Activated naive CD4-positive, alpha-beta T cell treated with anti-CD3 and anti-CD28 coated beads, Interleukin-2, amount 50 U/mL, for 72 hours (primary cell): Measurements from ENCODE around the gene CLCN1. TPM values are rescaled to one million over a fixed set of nuclear protein-coding genes. Genes with fewer than 3 reads are reported as not detected.

Source experiments
- ATAC-seq, 2 donors: fragments of 150-1000 bp; cut with Tn5 transposase; 2 replicates each; pipeline ENCODE4 v1.10.0; 2021; ENCODE audit warnings: mild to moderate bottlenecking in 2 of 2, moderate library complexity in 2 of 2
- DNase-seq, 2 donors: peaks; one replicate each; pipeline ENCODE4 v3.0.0; 2021 to 2022; ENCODE audit warnings: low spot score in 2 of 2
- H3K27ac Mint-ChIP-seq, 2 donors: one replicate each; pipeline ENCODE4 v1.8.0; 2022; ENCODE audit warnings: mild to moderate bottlenecking in 2 of 2, mixed read lengths in 2 of 2
- H3K36me3 Mint-ChIP-seq, 2 donors: one replicate each; pipeline ENCODE4 v1.8.0; 2022; ENCODE audit warnings: mixed read lengths in 2 of 2
- H3K9me3 Mint-ChIP-seq, 2 donors: one replicate each; pipeline ENCODE4 v1.8.0; 2022; ENCODE audit warnings: mixed read lengths in 2 of 2
- total RNA-seq, 2 donors: library from RNA; stranded (reverse); gene quantifications; one replicate each; pipeline ENCODE4 v1.2.3, GENCODE V29; 2022

Gene CLCN1
- total RNA-seq, 2 donors from 2014 or later: 0.12 to 0.16 TPM

DNA sequence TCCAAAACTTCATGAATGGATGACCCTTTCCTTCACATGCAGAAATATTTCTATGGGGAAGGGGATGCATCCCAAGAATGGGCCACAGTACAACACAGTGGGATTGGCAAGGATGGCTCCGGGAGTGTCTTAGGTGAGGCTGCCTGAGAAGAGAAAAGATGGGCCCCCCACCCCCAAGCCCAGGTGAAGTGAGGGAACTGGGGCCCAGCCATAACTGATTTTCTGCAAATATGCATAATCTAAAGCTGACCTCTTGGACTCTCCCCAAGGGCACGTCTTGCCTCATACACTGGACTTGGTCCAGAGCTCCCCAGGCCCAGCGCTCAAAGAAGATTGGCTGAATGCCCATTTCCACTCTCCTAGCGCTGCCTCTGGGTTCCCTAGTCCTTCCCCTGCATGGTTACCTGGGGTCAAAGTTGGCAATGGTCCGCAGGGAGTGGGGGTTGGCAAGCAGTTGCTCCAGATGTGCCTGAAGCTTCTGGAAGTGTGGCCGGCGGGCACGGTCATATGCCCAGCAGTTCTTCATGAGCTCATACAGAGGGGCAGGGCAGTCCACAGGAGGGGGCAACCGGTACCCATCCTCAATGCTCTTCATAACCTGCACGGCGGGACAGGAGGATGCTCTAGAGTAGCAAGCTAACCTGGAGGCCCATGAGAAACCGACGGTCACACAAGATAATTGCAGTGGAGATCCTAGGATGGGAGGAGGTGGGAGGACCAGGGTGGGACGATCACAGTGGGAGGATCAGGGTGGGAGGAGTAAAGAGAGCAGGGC is 77.5 kb downstream of the CLCN1 start:
- Mint-ChIP-seq H3K36me3 (peaks cover 0 to 5% of the 10 kb centered on the region in 2 donors), H3K27ac (peak overlapping the region in 1 of 2 donors; percentile 53), H3K9me3 (no peaks in the 10 kb centered on the region)
- ATAC-seq (no peak), DNase-seq (no peak)

DNA sequence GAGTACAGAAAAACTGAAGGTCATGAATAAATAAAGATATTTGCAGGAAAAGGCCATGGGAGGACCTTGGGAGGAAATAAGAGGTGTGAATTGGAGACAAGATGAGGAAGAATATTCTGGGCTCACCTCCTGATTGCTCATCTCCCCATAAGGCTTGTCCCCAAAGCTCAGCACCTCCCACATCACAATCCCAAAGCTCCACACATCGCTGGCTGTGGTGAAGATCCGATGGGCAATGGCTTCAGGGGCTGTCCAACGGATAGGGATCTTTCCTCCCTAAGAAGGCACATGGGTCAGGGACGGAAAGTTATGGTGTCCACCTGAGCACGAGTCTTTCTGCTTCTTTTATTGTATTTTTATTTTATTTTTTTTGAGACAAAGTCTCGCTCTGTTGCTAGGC is 78.2 kb downstream of the CLCN1 start:
- H3K9me3 Mint-ChIP-seq: no peaks in the 10 kb centered on the region
- no peak overlapping the region for H3K27ac Mint-ChIP-seq
- ATAC-seq (no peak), DNase-seq (no peak)
- H3K36me3 Mint-ChIP-seq: peaks cover 0 to 4% of the 10 kb centered on the region in 2 donors

DNA sequence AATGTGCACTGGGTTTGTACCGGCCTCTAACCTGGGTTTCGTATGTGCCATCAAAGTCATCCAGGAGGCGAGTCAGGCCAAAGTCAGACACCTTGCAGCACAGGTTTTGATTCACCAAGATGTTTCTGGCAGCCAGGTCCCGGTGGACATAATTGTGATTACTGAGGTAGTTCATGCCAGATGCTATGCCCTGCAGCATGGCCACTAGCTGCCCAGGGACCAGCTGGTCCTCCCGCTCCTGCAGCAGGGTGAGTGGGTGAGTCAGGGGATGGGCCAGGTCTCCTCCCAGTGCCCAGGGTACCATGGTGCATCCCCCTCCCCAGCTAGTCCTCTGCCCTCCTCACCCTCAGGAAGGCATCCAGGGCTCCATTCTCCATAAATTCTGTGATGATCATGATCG is 78.9 kb downstream of the CLCN1 start:
- H3K27ac Mint-ChIP-seq: peak overlapping the region; percentile 69 to 77
- DNase-seq: peak in 1 of 2 donors; percentile 41
- no peaks in the 10 kb centered on the region for H3K9me3 Mint-ChIP-seq
- H3K36me3 Mint-ChIP-seq: no peaks in the 10 kb centered on the region
- ATAC-seq: no peak

DNA sequence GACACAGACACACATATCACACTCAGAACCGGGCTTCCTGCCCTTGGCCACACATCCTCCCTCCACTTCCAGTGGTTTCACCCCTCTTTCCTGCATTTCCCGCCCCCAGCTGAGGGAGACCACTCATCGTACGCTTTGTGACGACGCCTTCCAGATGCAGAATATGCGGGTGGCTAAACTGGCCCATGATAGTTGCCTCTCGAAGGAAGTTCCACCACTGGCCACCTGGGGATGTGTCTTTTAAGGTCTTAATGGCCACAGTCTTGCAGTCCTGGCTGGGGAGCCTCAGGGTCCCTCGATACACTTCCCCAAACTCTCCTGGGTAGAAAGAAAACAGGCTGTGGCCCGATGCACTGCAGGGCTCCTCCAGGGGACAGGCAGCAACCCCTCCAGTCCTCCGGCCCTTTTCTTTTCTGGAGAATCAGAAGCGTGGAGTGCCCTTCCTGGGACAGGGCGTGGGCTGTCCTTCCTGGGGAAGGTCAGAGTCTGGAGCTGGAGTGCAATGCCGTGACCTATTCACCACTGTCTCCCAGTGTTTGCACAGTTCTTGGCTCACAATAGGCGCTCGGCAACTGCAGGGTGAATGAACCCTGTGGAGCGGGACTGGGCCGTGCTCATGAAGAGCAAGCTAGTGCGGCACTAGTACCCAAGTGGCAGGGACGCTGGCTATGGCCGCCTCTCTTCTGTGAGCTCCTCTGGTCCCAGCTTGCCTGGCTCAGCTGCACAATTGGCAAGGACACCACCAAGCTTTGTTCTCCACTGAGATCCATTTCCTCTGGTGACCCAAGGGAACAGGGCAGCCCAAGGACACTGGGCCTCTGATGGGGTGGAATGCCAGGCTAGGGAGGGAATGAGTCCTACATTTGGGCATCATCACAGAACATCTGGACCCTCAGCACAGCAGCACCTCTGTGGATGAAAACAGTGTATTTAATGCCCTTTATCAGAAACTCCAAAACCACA is 79.6 kb downstream of the CLCN1 start:
- no peaks in the 10 kb centered on the region for H3K9me3 Mint-ChIP-seq
- H3K27ac Mint-ChIP-seq: peak overlapping the region; percentile 69 to 77
- H3K36me3 Mint-ChIP-seq: no peaks in the 10 kb centered on the region
- ATAC-seq (no peak), DNase-seq (no peak)

DNA sequence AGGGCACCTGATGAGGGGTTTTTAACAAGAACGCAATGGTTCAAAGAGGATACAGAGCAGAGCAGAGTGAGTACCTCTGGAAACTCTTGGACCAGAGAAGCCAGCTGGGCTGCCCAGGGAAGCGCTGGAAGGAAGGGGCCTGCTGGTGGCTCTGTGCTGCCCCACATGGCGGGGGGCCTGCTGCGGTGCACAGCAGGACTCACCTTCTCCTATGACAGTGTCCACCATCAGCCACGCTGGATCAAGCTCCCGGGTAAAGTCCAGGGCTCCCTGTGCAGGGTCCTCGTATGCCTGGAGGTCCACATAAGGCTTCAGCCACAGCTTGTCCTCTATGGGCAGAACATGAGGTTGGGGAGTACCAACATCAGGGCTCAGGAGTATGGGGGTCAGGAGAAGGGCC is 80.3 kb downstream of the CLCN1 start:
- Mint-ChIP-seq H3K9me3 (no peaks in the 10 kb centered on the region), H3K36me3 (no peaks in the 10 kb centered on the region), H3K27ac (no peak overlapping the region)
- ATAC-seq (peak in 1 of 2 donors; percentile 9), DNase-seq (no peak)

DNA sequence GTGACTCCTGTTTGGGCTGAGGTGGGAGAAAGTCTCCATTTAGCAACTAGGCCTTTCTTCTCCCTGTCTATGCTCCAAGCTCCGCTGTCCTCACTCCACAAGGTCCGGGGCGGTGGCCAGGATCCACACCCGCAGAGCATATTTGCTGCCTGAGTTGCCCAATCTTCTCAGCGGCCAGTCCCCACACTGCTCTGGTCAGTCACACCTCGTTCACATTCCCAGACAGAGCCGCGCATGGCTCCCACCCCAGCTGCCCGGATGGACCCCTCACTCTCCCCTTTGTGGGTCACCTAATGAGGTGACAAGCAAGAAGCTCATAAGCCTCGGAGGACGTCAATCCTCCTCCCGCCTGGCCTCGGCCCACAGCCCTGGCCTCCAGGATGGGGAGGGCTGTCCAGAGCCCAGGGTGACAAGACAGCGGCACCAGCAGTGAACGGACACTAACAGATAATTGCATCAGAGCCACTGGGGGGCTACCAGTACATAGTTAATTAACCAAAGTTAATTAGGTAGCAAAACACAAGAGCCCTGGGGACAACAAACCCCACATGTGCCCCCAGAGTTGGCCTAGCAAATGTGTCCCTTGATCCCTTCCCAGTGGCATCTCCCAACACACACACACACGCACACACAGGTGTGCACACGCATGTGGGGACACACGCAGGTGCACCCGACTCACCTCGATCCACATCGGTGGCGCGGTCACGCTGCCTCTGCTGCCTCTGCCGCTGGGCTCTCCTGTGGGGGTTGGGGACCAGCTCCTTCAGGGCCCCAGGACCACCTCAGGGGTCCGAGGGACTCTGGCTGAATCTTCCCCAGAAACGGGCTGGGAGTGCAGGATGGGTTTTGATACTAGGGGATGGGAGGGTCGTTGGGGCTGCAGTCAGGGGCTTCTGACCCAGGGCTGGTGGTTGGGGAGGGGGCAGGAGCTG is 81.0 kb downstream of the CLCN1 start:
- no peaks in the 10 kb centered on the region for H3K9me3 Mint-ChIP-seq
- no peaks in the 10 kb centered on the region for H3K36me3 Mint-ChIP-seq
- peak overlapping the region in 1 of 2 donors; percentile 41 for H3K27ac Mint-ChIP-seq
- DNase-seq: no peak
- no peak for ATAC-seq

DNA sequence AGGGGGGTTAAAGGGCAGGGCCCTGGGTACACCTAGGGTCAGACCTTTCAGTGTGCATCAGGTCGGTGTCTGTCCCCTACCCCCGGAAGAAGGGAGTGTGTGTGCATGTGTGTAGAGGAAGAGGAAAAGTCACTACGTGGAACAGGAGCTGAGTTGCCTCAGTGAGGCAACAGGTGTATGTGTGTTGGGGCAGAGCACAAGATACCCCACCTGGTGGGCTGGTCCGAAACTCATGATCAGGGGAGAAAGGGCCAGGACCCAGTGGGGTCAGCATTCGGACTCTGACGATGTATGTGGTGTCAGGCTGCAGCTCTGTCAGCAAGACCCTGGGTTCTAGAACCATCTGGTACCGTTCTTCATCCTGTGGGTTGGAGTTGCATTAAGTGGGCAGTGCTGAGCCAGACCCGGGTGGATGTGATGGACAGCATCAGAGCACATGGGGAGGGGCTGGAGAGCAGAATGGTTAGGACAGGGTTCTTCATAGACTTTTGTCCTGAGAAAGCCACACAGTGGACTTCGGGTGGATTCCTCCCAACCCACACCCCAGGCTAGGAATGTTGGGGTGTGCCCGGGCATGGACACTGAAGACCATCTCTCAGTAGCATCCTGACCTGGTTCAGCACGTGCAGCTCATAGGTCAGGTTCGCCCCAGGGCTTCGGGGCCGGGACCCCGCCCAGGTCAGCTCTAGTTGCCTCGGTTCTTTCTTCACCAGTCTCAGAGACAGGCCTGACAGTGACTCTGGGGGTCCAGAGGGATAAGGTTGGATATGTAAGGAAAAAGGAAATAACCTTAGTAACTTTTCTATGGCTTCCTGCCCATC is 82.0 kb downstream of the CLCN1 start:
- peak overlapping the region; percentile 41 to 72 for H3K27ac Mint-ChIP-seq
- no peak for ATAC-seq
- no peak for DNase-seq
- H3K36me3 Mint-ChIP-seq: no peaks in the 10 kb centered on the region
- no peaks in the 10 kb centered on the region for H3K9me3 Mint-ChIP-seq

DNA sequence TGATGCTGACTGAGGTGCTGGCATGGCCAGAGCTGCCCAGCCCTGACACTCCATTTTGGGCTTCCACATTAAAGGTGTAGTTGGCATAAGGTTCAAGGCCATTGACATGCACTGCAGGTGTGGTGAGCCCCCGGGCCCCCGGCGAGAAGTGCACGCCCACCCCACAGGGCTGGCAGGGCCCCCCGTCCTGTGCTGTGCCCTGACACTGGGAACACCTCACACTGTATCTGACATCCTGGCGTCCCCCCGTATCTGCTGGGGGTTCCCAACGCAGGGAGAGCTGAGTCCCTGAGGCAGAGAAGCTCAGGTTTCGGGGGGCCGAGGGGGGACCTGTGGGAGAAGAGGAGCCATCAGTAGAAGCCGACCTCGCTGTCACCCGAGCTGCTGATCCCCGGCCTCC is 82.7 kb downstream of the CLCN1 start:
- ATAC-seq (no peak), DNase-seq (no peak)
- H3K36me3 Mint-ChIP-seq: no peaks in the 10 kb centered on the region
- H3K27ac Mint-ChIP-seq: no peak overlapping the region
- no peaks in the 10 kb centered on the region for H3K9me3 Mint-ChIP-seq

DNA sequence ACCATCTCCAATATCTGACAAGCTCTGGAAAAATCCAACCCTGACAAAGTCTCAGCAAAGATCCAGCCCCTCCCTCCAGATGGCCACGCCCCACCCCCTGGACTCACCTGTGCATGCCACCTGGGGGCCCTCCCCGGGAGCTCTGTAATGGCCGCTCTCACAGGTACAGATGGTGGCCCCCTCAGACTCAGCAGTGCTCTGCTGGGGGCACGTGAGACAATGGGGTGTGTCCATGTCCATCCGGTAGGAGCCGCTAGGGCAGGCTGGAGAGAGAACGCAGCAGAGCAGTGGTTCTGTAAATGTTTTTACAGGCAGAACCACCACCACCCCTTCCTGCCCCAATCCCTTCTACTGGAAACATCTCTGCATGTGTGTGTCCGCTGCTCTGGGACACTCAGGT is 83.2 kb downstream of the CLCN1 start:
- Mint-ChIP-seq H3K27ac (peak overlapping the region in 1 of 2 donors; percentile 60), H3K36me3 (no peaks in the 10 kb centered on the region), H3K9me3 (no peaks in the 10 kb centered on the region)
- ATAC-seq (peak in 1 of 2 donors; percentile 21), DNase-seq (no peak)

DNA sequence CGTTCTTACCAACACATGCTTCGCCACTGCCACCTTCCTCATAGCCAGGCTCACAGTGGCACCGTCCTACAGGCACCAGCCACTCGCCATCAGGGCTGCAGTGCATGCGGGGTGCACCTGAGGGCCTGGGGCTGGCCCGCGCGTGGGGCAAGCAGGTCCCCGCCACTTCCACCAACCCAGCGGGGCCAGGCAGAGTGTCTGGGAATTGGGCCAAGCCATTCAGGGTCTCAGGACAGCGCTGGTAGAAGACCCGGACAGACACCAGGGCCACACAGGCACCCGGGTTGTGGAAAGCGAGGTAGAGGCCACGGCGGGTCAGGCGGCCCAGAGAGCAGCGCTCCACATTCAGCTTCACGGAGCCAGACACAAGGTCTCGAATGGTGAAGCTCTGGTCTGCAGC is 83.7 kb downstream of the CLCN1 start:
- no peak for DNase-seq
- ATAC-seq: no peak
- H3K27ac Mint-ChIP-seq: no peak overlapping the region
- H3K36me3 Mint-ChIP-seq: no peaks in the 10 kb centered on the region
- H3K9me3 Mint-ChIP-seq: no peaks in the 10 kb centered on the region

DNA sequence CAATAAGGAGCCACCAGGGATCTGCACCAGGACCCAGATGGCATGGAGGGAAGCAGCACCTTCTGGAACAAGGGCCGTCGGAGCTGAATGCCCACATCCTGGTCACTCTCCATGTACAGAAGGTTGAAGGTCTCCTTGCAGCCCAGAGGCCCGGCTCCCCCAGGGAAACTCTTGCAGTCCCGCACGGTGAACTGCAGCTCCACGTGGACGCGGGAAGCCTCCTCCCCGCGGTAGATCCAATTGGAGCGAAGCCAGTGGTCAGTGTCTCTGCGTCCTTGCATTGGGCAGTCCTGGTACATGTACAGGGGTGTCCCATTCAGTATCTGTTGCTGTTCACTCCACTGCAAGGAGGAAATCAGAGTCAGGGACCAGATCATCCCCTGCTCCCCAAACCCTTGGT is 85.4 kb downstream of the CLCN1 start:
- Mint-ChIP-seq H3K36me3 (no peaks in the 10 kb centered on the region), H3K27ac (peak overlapping the region in 1 of 2 donors; percentile 44), H3K9me3 (no peaks in the 10 kb centered on the region)
- no peak for ATAC-seq
- no peak for DNase-seq

Other genes starting within 250 kb of the CLCN1 start
- not detected for gene PIP, start 184.0 kb upstream of the CLCN1 start, total RNA-seq
- gene TAS2R39, start 132.7 kb upstream of the CLCN1 start, total RNA-seq: not detected
- gene TAS2R40, start 94.1 kb upstream of the CLCN1 start, total RNA-seq: not detected
- 100 to 1,000 TPM; 140 to 238 TPM for gene GSTK1, start 52.7 kb upstream of the CLCN1 start, total RNA-seq
- gene TMEM139, start 31.2 kb upstream of the CLCN1 start, total RNA-seq: 1 to 10 TPM; 1.3 to 1.6 TPM
- gene CASP2, start 27.8 kb upstream of the CLCN1 start, total RNA-seq: 100 to 1,000 TPM in 1 of 2 donors, 10 to 100 TPM in 1; 82.0 to 118 TPM
- 1 to 10 TPM in 1 of 2 donors, under 1 TPM in 1; 0.77 to 2.1 TPM for gene FAM131B, start 46.6 kb downstream of the CLCN1 start, total RNA-seq
- gene ZYX, start 65.2 kb downstream of the CLCN1 start, total RNA-seq: 100 to 1,000 TPM in 1 of 2 donors, 10 to 100 TPM in 1; 75.9 to 146 TPM
- gene EPHA1, start 92.7 kb downstream of the CLCN1 start, total RNA-seq: 1 to 10 TPM; 1.8 to 2.4 TPM
- gene TAS2R60, start 127.3 kb downstream of the CLCN1 start, total RNA-seq: not detected
- not detected for gene TAS2R41, start 161.8 kb downstream of the CLCN1 start, total RNA-seq